ENCODE measurements around the gene ADRA1B.
A peak's percentile ranks its signal among the peaks of the same experiment; 100 is the strongest.

Gene ADRA1B

GRCh38 chr5:159891371-159891770 is 24.9 kb upstream of the ADRA1B start:
- no peaks in the 10 kb centered on the region for H3K27me3 ChIP-seq (ENCODE audit: insufficient read depth, poor library complexity, severe bottlenecking)
- DNase-seq (ENCODE audit: low spot score), result no peak

GRCh38 chr5:159893040-159893695 is 23.1 kb upstream of the ADRA1B start:
- no peaks in the 10 kb centered on the region for H3K4me1 ChIP-seq (ENCODE audit: insufficient read depth, poor library complexity, severe bottlenecking)
- no peaks in the 10 kb centered on the region for H3K9me3 ChIP-seq (ENCODE audit: severe bottlenecking)
- ATAC-seq (ENCODE audit: low read depth), result no peak
- no peaks in the 10 kb centered on the region for H3K36me3 ChIP-seq (ENCODE audit: low read depth)
- DNase-seq (ENCODE audit: low spot score), result no peak
- H3K27ac ChIP-seq (ENCODE audit: poor library complexity, severe bottlenecking), result no peak overlapping the region
- no peak overlapping the region for H3K4me3 ChIP-seq (ENCODE audit: severe bottlenecking)
- no peak for TF ChIP-seq CTCF (IDR thresholded peaks at IDR 0.05; ENCODE audit: poor library complexity, severe bottlenecking)
- H3K27me3 ChIP-seq (ENCODE audit: insufficient read depth, poor library complexity, severe bottlenecking), result no peaks in the 10 kb centered on the region

More at GRCh38 chr5:159891371-159891770, 24.9 kb upstream of the ADRA1B start:
- Histone ChIP-seq H3K36me3 (ENCODE audit: low read depth) (no peaks in the 10 kb centered on the region), H3K27ac (ENCODE audit: poor library complexity, severe bottlenecking) (no peak overlapping the region), H3K4me3 (ENCODE audit: severe bottlenecking) (no peak overlapping the region), H3K9me3 (ENCODE audit: severe bottlenecking) (no peaks in the 10 kb centered on the region), H3K4me1 (ENCODE audit: insufficient read depth, poor library complexity, severe bottlenecking) (no peaks in the 10 kb centered on the region)
- TF ChIP-seq CTCF (IDR thresholded peaks at IDR 0.05; ENCODE audit: poor library complexity, severe bottlenecking), result no peak
- no peak; the same call in 2 of the 3 replicates for ATAC-seq (ENCODE audit: low read depth)

- Histone ChIP-seq H3K36me3 (ENCODE audit: low read depth) (no peaks in the 10 kb centered on the region), H3K27ac (ENCODE audit: poor library complexity, severe bottlenecking) (no peak overlapping the region), H3K27me3 (ENCODE audit: insufficient read depth, poor library complexity, severe bottlenecking) (no peaks in the 10 kb centered on the region), H3K4me3 (ENCODE audit: severe bottlenecking) (no peak overlapping the region), H3K4me1 (ENCODE audit: insufficient read depth, poor library complexity, severe bottlenecking) (no peaks in the 10 kb centered on the region), H3K9me3 (ENCODE audit: severe bottlenecking) (no peaks in the 10 kb centered on the region)
- no peak for TF ChIP-seq CTCF (IDR thresholded peaks at IDR 0.05; ENCODE audit: poor library complexity, severe bottlenecking)
- DNase-seq (ENCODE audit: low spot score) (no peak), ATAC-seq (ENCODE audit: low read depth) (no peak)
Observed at GRCh38 chr5:159894149-159894720, 22.0 kb upstream of the ADRA1B start.

GRCh38 chr5:159897786-159898393 is 18.4 kb upstream of the ADRA1B start:
- ATAC-seq (ENCODE audit: low read depth) (0 out of 3 replicates have a peak, but pooled peaks have one; percentile 9), DNase-seq (ENCODE audit: low spot score) (no peak)
- no peaks in the 10 kb centered on the region for H3K36me3 ChIP-seq (ENCODE audit: low read depth)
- H3K27ac ChIP-seq (ENCODE audit: poor library complexity, severe bottlenecking), result no peak overlapping the region
- no peaks in the 10 kb centered on the region for H3K27me3 ChIP-seq (ENCODE audit: insufficient read depth, poor library complexity, severe bottlenecking)
- peaks cover 22% of the 10 kb centered on the region for H3K4me1 ChIP-seq (ENCODE audit: insufficient read depth, poor library complexity, severe bottlenecking)
- no peaks in the 10 kb centered on the region for H3K9me3 ChIP-seq (ENCODE audit: severe bottlenecking)
- H3K4me3 ChIP-seq (ENCODE audit: severe bottlenecking), result no peak overlapping the region
- TF ChIP-seq CTCF (IDR thresholded peaks at IDR 0.05; ENCODE audit: poor library complexity, severe bottlenecking), result no peak
